ENCODE data around the gene SBNO2. TPM values are rescaled to one million over a fixed set of nuclear protein-coding genes. Genes with fewer than 3 reads are reported as not detected.

The SBNO2 gene
- total RNA-seq, 2 experiments from 2014 or later = 112 to 117 TPM

DNA sequence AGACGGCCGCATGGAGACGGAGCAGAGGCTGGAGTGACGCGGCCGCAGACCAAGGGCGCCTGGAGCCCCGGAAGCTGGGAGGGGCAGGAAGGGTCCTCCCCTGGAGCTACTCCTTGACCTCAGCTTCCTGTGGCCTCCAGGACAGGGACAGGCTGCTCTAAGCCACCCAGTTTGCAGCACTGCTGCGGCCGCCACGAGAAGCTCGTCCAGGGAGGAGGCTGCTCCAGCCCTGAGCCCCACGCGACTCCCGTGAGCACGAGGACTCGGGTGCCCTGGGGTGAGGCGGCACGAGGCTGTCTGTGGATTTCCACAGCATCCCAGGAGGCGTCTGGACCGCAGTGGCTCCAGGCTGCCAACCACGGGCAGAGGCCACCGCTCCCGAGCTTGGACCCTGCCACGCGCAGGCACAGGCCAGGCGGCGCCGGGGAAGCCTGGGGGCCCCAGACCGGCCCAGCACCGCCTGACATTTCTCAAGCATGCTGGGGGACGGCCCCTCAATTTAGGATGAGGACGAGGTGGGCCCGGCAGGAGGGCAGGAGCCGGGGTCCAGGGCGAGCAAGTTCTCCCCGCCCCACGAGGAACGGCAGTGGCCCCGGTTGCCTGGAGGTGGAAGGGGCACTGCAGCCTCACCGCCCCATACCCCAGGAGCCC, 10.7 kb downstream of the SBNO2 start:
- no peak for DNase-seq
- Mint-ChIP-seq H3K27me3 (ENCODE audit: low read depth) (no peaks in the 10 kb centered on the region), H3K4me3 (no peak overlapping the region), H3K36me3 (ENCODE audit: low read depth) (no peaks in the 10 kb centered on the region), H3K27ac (no peak overlapping the region), H3K9me3 (no peaks in the 10 kb centered on the region), H3K4me1 (ENCODE audit: low read depth) (peaks cover 7% of the 10 kb centered on the region)
- CTCF ChIA-PET = no interaction called here
- intact Hi-C loops (cut with micrococcal nuclease) = no loop called here

DNA sequence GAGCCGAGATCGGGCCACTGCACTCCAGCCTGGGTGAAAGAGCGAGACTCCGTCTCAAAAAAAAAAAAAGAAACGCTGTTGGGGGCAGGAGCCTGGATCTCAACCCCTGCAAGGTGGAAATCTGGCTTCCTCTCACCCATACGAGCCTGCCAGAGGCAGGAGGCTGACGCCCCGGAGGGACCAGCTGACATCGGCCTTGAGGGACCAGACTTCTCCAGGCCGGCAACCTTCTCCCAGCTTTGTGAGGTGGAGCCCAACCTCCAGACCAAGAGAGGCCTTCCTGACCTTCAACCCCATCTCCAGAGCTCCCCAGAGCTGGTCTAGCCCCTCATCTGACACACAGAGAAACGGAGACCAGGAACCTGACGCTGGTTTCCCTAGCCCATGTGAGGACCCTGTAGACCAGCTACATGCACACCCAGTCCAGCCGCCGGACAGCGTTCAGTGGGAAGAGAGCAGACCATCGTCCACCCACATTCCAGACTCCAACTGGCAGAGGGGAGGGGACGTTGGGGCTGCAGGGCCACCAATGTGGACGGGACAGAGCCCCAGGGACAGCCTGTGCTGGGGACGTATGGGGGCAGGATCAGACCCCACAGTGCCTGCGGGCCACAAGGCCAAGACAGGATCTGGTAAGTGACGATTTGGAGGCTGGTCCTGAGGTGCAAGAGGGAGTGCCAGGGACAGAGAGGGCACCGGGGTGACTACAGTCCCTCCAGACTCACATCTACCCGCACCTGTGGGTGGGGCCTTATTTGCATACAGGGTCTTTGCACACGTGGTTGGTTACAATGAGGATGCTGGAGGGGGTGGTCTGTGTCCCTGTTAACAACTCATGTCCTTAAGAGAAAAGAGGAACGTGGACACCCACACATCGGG, 11.4 kb downstream of the SBNO2 start:
- H3K27ac Mint-ChIP-seq = no peak overlapping the region
- H3K4me1 Mint-ChIP-seq (ENCODE audit: low read depth) = peaks cover 7% of the 10 kb centered on the region

DNA sequence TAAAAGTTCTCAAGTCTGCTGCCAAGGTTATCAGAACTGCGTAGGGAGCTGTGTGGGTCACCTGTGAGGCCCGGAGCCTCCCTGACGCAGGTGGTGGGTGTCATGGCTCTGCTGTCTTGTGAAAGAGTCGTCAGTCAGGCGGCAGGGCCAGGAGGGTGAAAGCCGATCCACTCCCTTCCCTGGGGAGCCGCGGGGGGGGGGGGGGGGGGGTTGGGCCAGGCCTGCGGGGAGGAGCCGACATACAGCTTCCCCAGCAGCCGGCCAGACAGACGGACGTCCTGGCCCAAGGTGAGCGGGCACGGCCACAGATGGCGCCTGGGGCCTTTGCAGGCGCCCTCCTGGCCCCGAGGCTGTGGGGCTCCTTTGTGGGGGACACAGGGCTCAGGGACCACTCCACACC, 12.4 kb downstream of the SBNO2 start:
- H3K4me3 Mint-ChIP-seq = no peak overlapping the region

More for the DNA sequence above, 11.4 kb downstream of the SBNO2 start:
- H3K27me3 Mint-ChIP-seq (ENCODE audit: low read depth) = no peaks in the 10 kb centered on the region
- intact Hi-C loops (cut with micrococcal nuclease) = no loop called here
- no peak for DNase-seq
- H3K36me3 Mint-ChIP-seq (ENCODE audit: low read depth) = no peaks in the 10 kb centered on the region
- CTCF ChIA-PET = interaction anchor here (0.6 kb wide), 3 partner anchors 37 to 619 kb away, joined by 3 to 6 read pairs (median 3); no protein-coding TSS in a partner anchor
- H3K9me3 Mint-ChIP-seq = no peaks in the 10 kb centered on the region
- H3K4me3 Mint-ChIP-seq = no peak overlapping the region

DNA sequence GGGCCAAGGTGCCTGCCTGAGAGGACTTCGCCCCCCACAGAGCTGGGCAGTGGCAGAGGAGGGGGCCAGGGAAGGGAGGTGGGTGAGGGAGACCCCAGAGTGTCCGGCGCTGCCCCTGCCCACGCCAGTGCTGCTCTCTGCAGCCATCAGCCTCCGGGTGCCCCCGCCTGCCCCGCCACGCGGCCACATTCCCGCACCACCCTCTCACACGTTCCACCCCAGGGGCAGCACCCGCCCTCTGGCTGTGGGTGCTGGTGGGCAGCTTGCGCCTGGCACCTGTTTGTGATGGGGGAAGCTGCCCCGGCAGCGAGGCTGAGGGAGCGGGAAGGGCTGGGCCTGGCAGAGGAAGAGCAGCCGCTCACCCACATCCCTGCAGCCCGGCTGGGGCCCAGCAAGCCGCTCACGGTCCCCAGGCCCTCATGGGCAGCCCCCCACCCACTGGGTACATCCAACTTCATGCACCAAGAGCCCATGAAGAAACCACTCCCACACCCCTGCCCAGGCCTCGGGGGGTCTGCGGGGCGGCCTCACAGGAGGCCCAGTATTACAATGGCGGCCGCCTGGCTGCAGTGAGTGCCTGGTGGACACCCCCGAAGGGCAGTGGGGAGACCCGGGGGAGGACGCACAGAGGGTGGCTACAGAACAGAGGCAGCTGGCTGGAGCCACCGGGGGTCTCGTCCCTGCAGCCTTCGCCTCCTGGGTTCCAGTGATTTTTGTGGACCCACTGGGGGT, 14.0 kb downstream of the SBNO2 start:
- CTCF ChIA-PET = no interaction called here
- intact Hi-C loops (cut with micrococcal nuclease) = no loop called here
- Mint-ChIP-seq H3K27ac (no peak overlapping the region), H3K27me3 (ENCODE audit: low read depth) (no peaks in the 10 kb centered on the region), H3K4me1 (ENCODE audit: low read depth) (peaks cover 7% of the 10 kb centered on the region), H3K4me3 (no peak overlapping the region), H3K36me3 (ENCODE audit: low read depth) (no peaks in the 10 kb centered on the region), H3K9me3 (no peaks in the 10 kb centered on the region)
- no peak for DNase-seq

More for the DNA sequence above, 12.4 kb downstream of the SBNO2 start:
- no peaks in the 10 kb centered on the region for H3K27me3 Mint-ChIP-seq (ENCODE audit: low read depth)
- H3K27ac Mint-ChIP-seq = no peak overlapping the region
- DNase-seq = no peak
- H3K36me3 Mint-ChIP-seq (ENCODE audit: low read depth) = no peaks in the 10 kb centered on the region
- CTCF ChIA-PET = no interaction called here
- H3K4me1 Mint-ChIP-seq (ENCODE audit: low read depth) = peaks cover 7% of the 10 kb centered on the region
- no peaks in the 10 kb centered on the region for H3K9me3 Mint-ChIP-seq
- intact Hi-C loops (cut with micrococcal nuclease) = no loop called here

DNA sequence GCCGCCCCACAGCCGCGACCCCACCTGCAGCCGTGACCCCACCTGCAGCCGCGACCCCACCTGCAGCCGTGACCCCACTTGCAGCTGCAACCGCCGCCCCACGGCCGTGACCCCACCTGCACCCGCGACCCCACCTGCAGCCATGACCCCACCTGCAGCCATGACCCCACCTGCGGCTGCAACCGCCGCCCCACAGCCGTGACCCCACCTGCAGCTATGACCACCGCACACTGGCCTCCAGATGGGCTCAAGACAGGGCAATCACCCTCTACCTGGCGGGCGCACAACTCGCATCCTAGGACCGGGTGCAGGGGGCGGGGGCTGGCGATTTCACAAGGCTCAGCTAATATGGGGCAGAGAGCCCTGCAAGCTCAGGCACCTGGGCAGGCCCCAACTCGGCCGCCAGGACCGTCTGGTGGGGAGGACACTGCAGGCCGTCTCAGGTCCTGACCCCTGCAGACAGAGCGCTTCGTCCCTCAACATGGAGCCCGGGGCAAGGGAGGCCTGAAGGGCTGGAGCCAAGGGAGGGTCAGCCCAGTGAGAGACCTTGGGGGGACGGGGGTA, 15.1 kb downstream of the SBNO2 start:
- peaks cover 7% of the 10 kb centered on the region for H3K4me1 Mint-ChIP-seq (ENCODE audit: low read depth)
- CTCF ChIA-PET = interaction anchor here (0.6 kb wide), 1 partner anchor 247 kb away, joined by 3 read pairs; no protein-coding TSS in a partner anchor
- H3K36me3 Mint-ChIP-seq (ENCODE audit: low read depth) = no peaks in the 10 kb centered on the region
- intact Hi-C loops (cut with micrococcal nuclease) = no loop called here
- H3K27ac Mint-ChIP-seq = no peak overlapping the region
- no peak for DNase-seq
- no peaks in the 10 kb centered on the region for H3K27me3 Mint-ChIP-seq (ENCODE audit: low read depth)
- no peaks in the 10 kb centered on the region for H3K9me3 Mint-ChIP-seq
- no peak overlapping the region for H3K4me3 Mint-ChIP-seq

DNA sequence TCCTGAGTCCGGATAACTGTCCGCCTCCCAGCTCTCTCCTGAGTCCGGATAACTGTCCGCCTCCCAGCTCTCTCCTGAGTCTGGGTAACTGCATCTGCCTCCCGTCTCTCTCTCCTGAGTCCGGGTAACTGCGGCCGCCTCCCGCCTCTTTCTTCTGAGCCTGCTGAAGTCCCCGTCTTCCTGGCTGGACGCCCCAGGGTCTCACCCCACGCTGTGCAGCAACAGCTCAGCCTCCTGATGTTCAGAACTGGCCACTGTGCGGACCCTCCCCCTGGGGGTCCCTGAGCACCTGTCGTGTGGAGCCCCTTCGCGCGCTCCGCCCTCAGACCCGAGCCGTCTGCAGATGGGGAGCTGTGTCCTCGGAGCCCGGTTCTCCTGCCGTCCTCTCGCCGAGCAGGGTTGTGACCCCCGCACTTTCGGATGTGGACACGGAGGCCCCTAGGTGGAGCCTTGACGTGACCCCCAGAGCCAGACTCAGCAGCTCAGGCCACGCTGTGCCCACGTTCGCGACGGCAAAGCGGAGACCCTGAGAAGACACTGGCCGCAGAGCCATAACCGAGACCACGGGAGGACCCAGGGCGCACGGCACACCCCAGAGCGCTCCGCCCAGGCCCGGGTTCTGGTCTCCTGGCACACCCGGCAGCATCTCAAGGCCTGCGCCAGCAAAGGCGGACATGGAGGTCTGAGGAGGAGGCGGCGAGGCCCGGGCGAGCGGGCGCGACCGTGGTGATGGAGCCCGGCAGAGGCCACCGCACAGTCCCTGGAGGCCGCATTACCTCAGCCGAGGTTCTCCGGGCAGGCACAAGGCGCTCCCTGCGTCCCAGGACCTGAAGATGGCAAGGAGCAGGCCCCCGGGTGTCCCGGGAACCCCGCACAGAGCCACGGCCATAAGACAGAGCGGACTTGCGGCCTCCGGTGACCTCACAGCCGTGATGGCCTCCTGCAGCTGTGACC, 15.9 kb downstream of the SBNO2 start:
- H3K9me3 Mint-ChIP-seq = no peaks in the 10 kb centered on the region
- peaks cover 7% of the 10 kb centered on the region for H3K4me1 Mint-ChIP-seq (ENCODE audit: low read depth)
- H3K27me3 Mint-ChIP-seq (ENCODE audit: low read depth) = no peaks in the 10 kb centered on the region
- CTCF ChIA-PET = interaction anchor here (0.6 kb wide), 1 partner anchor 247 kb away, joined by 3 read pairs; no protein-coding TSS in a partner anchor
- DNase-seq = no peak
- no peak overlapping the region for H3K4me3 Mint-ChIP-seq
- no peak overlapping the region for H3K27ac Mint-ChIP-seq
- H3K36me3 Mint-ChIP-seq (ENCODE audit: low read depth) = no peaks in the 10 kb centered on the region
- intact Hi-C loops (cut with micrococcal nuclease) = no loop called here

DNA sequence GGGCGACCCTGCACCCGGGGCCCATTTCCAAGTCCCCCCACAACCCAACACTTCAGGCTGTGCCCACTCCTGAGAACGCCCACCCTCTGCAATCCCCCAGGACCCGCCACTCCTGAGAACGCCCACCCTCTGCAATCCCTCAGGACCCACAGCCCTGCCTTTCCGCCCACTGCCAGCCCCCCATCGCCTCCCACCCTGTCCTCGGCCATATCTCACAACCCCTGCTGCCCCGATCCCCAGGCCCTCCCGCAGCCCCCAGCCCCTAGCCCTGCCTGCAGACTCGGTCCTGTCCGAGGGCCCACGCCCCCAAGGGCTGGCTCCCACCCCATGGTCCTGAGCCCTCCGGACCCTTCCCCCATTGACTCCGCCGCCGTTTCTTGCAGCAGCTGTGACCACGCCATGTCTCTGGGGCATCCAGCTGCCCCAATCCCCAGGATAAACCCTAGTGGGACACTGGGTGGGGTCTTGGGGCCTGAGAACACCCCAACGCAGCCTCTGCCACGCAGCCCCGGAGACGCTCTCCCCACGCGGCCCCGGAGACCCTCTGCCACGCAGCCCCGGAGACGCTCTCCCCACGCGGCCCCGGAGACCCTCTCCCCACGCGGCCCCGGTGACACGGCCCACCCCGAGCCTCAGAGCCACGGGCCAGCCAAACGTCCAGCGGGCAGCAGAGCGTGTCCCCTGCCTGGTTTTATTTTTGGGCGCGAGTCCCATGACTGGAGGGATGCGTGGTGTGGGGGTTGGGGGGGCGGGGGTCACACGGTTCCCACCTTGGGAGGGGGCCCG, 17.0 kb downstream of the SBNO2 start:
- no peaks in the 10 kb centered on the region for H3K36me3 Mint-ChIP-seq (ENCODE audit: low read depth)
- no peak overlapping the region for H3K27ac Mint-ChIP-seq
- peaks cover 3% of the 10 kb centered on the region for H3K4me1 Mint-ChIP-seq (ENCODE audit: low read depth)
- CTCF ChIA-PET = no interaction called here
- no peak for DNase-seq
- no peaks in the 10 kb centered on the region for H3K9me3 Mint-ChIP-seq
- intact Hi-C loops (cut with micrococcal nuclease) = no loop called here
- no peak overlapping the region for H3K4me3 Mint-ChIP-seq
- no peaks in the 10 kb centered on the region for H3K27me3 Mint-ChIP-seq (ENCODE audit: low read depth)

DNA sequence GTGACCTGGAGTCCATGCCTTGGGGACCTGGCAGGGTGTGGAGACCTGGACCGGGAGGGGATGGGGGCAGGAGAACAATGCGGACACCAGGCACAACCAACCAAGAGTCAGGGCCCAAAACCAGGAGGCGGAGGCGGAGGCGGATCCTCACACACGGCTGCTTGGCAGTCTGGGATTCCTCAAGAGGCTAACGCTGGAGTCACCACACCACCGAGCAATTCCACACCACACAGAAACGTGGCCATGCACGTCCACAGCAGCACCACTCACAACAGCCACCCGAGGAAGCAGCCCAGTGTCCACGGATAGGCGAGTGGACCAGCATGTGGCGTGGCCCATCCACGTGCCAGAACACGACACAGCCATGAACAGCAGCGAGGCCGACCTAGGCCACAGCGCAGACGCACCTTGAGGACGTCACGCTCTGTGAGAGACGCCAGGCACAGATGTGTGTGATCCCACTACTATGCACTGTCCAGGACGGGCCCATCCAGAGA, 17.7 kb downstream of the SBNO2 start:
- no peak for DNase-seq
- Mint-ChIP-seq H3K27me3 (ENCODE audit: low read depth) (no peaks in the 10 kb centered on the region), H3K9me3 (no peaks in the 10 kb centered on the region), H3K36me3 (ENCODE audit: low read depth) (peaks cover 2% of the 10 kb centered on the region), H3K27ac (no peak overlapping the region), H3K4me3 (no peak overlapping the region), H3K4me1 (ENCODE audit: low read depth) (peaks cover 1% of the 10 kb centered on the region)
- intact Hi-C loops (cut with micrococcal nuclease) = no loop called here
- CTCF ChIA-PET = no interaction called here

DNA sequence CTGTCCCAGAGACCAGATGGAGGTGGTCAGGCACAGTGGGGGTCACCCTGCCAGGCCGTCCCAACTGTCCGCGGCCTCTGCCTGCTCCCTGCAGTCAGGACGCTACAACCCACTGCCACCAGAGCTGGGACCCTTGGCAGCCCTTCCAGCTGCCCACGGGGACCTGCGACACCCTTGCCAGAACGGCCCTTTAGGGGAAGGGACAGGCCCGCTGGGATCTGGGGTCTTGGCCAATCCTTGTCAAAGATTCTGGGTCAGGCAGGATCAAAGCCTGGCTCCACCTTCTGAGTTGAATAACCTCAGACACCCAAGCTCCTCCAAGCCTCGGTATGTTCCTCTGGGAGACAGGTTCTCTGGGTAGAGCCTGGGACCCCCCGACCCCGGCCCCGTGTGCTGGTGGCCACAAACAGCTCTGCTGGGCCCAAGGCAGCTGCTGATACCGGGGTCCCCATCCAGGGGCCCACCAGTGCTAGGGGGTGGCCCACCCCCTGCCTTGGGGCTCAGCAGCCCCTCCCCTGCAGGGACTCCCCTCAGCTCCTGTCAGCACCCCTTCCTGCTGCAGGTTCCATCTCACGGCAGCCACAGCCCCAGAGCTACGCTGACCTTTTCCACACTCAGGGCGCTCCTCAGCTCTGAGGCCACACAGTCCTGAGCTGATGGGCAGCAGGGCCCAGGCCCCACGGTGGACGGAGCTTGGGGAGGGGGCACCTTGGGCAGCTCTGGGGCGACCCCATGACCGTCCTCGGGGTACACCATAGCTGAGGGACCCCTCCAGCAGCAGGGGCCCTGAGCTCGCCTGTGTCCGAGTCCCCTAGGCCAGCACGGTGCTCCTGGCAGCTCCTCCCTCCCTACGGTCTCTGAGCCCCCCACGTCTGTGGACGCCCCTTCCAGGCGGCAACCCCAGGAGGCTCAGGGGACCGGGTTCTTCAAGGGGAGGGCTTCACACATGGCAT, 18.4 kb downstream of the SBNO2 start:
- CTCF ChIA-PET = no interaction called here
- Mint-ChIP-seq H3K4me3 (no peak overlapping the region), H3K36me3 (ENCODE audit: low read depth) (peaks cover 2% of the 10 kb centered on the region), H3K27ac (no peak overlapping the region), H3K9me3 (no peaks in the 10 kb centered on the region), H3K27me3 (ENCODE audit: low read depth) (no peaks in the 10 kb centered on the region), H3K4me1 (ENCODE audit: low read depth) (no peaks in the 10 kb centered on the region)
- DNase-seq = no peak
- intact Hi-C loops (cut with micrococcal nuclease) = no loop called here

DNA sequence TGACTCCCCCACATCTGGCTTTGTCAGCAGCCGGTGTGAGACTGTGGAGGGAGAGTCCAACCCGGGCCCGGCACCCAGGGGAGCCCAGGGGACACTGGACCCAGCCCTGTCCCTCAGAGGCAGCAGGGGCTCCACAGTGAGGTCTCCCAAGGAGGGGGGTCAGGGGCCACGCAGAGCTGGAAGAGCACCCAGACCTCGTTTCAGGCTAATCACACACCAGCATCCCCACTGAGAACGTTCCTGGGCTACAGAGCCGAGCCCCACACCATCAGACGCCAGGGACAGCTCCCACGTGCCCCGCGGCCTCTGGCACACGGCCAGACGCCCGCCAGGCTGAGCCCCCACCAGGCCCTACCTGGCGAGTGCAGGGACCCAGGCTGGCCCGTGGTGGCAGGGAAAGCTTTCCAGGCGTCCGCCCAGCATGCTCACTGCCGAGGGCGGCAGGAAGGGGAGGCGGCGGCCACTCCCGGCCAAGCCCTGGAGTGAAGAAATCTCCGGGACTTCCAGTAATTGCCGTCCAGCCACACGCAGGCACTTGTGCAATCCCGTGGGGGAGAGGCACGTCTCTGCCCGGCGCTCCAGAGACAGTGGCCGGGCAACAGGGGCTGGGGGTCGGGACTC, 19.2 kb downstream of the SBNO2 start:
- no peaks in the 10 kb centered on the region for H3K4me1 Mint-ChIP-seq (ENCODE audit: low read depth)
- CTCF ChIA-PET = no interaction called here
- no peaks in the 10 kb centered on the region for H3K27me3 Mint-ChIP-seq (ENCODE audit: low read depth)
- no peak overlapping the region for H3K27ac Mint-ChIP-seq
- no peaks in the 10 kb centered on the region for H3K9me3 Mint-ChIP-seq
- intact Hi-C loops (cut with micrococcal nuclease) = no loop called here
- H3K4me3 Mint-ChIP-seq = no peak overlapping the region
- no peak for DNase-seq
- H3K36me3 Mint-ChIP-seq (ENCODE audit: low read depth) = peaks cover 2% of the 10 kb centered on the region

Data from activated naive CD4-positive, alpha-beta T cell treated with anti-CD3 and anti-CD28 coated beads for 36 hours (primary cell).